Measurements from ENCODE around the gene FCRLA.

- TF ChIP-seq CTCF (IDR thresholded peaks at IDR 0.05) (no peak), POLR2A (IDR thresholded peaks at IDR 0.05) (no peak)
These were observed 21.6 kb downstream of the FCRLA start for GRCh38 chr1:161728376-161729226.

Measured in Peyer's patch (tissue), 4 donors.